Prostate gland (tissue), 2 donors: Measurements from ENCODE around the gene MTFP1. TPM values are rescaled to one million over a fixed set of nuclear protein-coding genes. Genes with fewer than 3 reads are reported as not detected.
A peak's percentile ranks its signal among the peaks of the same experiment; 100 is the strongest.

Experiments used
- DNase-seq: peaks from one replicate; pipeline ENCODE4 v3.0.0-alpha.2; 2019; ENCODE audit warnings: low spot score
- H3K27ac ChIP-seq, 2 donors: fragments of 200-600 bp; sonication (generic); 2 replicates each; pipeline ENCODE4 v1.5.1; 2017 to 2019
- H3K27me3 ChIP-seq: fragments of 200-600 bp; sonication (generic); replicated peaks from 2 replicates; pipeline ENCODE4 v1.5.1; 2019; ENCODE audit not compliant: insufficient read depth
- H3K36me3 ChIP-seq, 2 donors: fragments of 200-600 bp; sonication (generic); 1 replicate in 1 of 2; 2 replicates in 1 of 2; pipeline versions ENCODE4 v1.5.1 to v1.8.1; 2017 to 2019
- H3K4me1 ChIP-seq: fragments of 200-600 bp; sonication (generic); replicated peaks from 2 replicates; pipeline ENCODE4 v1.5.1; 2019
- H3K4me3 ChIP-seq, 2 donors: fragments of 200-600 bp; sonication (generic); 2 replicates each; pipeline ENCODE4 v1.5.1; 2017 to 2019
- H3K9me3 ChIP-seq: fragments of 200-600 bp; sonication (generic); 2 replicates; pipeline ENCODE4 v1.5.1; 2017
- POLR2A ChIP-seq: fragments of 450-650 bp; IDR thresholded peaks from one replicate; pipeline ENCODE4 v1.6.1; 2016; ENCODE audit warnings: antibody characterized with exemption, mild to moderate bottlenecking
- POLR2AphosphoS5 ChIP-seq: sonication (generic); formaldehyde crosslinking; IDR thresholded peaks from one replicate; pipeline ENCODE4 v1.6.1; 2017; ENCODE audit warnings: antibody characterized with exemption
- WGBS: methylation state at CpG from one replicate; pipeline ENCODE4 v1.1.5; 2018; 5-methylcytosine and 5-hydroxymethylcytosine counted together
- intact Hi-C: fragments of 100-400 bp; cut with DNase I; formaldehyde crosslinking; loops from one replicate; pipeline ENCODE4 v1.14.2; 2022
- total RNA-seq, 2 donors: library from RNA; depleted of rRNA; stranded (reverse); fragments of >200 nt; gene quantifications; one replicate each; pipeline ENCODE4 v1.1.0, GENCODE V29; 2016
- TF ChIP-seq, protein P1 (sequence below), 4 experiments: fragments of 200-600 bp in 2 of 4; fragments of 450-650 bp in 2 of 4; sonication (generic) in 2 of 4; IDR thresholded peaks; 1 replicate in 3 of 4; 2 replicates in 1 of 4; pipeline ENCODE4 v1.5.1; 2016 to 2019; ENCODE audit warnings: antibody characterized with exemption in 4 of 4, mild to moderate bottlenecking in 2 of 4, moderate library complexity in 2 of 4

Gene MTFP1, protein sequence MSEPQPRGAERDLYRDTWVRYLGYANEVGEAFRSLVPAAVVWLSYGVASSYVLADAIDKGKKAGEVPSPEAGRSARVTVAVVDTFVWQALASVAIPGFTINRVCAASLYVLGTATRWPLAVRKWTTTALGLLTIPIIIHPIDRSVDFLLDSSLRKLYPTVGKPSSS
- total RNA-seq: 10 to 100 TPM; 14.1 to 28.1 TPM

DNA sequence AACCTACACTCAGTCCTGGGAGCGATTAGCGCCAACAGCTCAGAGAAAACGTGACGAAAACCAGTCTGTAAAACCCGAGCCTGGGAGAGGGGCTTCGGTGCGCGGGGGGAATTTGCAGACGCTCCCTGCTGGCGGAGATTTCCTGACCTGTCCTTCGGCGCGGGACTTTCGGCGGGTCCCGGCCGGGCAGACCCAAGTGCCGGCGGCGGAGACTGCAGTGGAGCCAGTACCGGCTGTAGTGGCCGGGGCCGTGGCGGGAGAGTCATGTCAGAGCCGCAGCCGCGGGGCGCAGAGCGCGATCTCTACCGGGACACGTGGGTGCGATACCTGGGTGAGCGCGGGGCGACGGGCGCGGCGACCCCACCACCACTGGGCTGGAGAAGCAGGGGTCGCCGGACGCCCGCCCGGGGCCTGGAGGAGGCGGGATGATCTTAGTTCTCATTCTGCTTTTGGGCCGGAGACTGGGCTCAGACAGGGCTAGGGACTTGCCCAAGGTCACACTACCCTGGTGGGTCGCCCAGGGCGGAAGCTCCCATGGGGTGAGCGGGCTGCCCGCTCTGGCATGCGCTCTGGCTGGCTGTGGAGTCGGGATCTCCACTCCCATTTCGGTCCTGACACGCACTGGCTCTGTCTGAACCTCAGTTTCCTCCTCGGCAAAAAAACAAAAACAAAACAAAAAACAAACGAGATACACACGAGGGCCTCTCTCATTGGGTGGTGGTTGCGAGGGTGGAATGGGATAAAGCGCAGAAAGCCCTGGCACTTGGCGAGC, at the start of gene MTFP1:
Gene MTFP1, plus strand, starts transcription at position 153 of the 772 bp plus-strand sequence. Its CDS starts 112 bp downstream, at position 265.
- peak; percentile 35 for DNase-seq
- H3K4me1 ChIP-seq: peaks cover 24% of the 10 kb centered on the region

DNA sequence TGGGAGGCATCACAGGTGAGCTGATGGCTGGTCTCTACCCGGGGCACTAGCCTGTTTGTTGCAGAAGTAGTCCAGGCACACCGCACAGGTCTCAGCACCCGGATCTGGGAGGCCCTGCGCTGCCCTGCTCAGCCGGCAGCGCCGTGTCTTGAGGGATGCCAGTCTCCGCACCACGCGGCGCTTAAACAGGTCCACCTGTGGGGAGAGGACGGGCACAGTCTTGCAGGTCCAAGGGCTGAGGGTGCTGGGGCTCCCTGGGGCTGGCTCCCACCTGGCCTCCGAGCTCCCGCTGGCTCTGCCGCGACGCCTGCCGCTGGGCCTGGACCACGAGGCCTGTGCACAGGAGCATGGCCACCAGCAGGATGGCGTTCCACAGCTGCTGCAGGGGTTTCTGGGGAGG, 45.6 kb upstream of the MTFP1 start:
- no peak for TF ChIP-seq POLR2AphosphoS5
- TF ChIP-seq POLR2A: no peak
- TF ChIP-seq, protein P1, sequence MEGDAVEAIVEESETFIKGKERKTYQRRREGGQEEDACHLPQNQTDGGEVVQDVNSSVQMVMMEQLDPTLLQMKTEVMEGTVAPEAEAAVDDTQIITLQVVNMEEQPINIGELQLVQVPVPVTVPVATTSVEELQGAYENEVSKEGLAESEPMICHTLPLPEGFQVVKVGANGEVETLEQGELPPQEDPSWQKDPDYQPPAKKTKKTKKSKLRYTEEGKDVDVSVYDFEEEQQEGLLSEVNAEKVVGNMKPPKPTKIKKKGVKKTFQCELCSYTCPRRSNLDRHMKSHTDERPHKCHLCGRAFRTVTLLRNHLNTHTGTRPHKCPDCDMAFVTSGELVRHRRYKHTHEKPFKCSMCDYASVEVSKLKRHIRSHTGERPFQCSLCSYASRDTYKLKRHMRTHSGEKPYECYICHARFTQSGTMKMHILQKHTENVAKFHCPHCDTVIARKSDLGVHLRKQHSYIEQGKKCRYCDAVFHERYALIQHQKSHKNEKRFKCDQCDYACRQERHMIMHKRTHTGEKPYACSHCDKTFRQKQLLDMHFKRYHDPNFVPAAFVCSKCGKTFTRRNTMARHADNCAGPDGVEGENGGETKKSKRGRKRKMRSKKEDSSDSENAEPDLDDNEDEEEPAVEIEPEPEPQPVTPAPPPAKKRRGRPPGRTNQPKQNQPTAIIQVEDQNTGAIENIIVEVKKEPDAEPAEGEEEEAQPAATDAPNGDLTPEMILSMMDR (IDR thresholded peaks at IDR 0.05): no peak
- intact Hi-C loops: no loop called here
- no peak overlapping the region for H3K4me3 ChIP-seq
- no peaks in the 10 kb centered on the region for H3K36me3 ChIP-seq
- no peaks in the 10 kb centered on the region for H3K9me3 ChIP-seq
- 96% methylated on average over 20 of the region's 20 CpGs for WGBS
- no peak for DNase-seq
- no peak overlapping the region for H3K27ac ChIP-seq
- no peaks in the 10 kb centered on the region for H3K4me1 ChIP-seq
- H3K27me3 ChIP-seq: no peaks in the 10 kb centered on the region

More for the DNA sequence above, at the start of gene MTFP1:
- Histone ChIP-seq H3K27me3 (no peaks in the 10 kb centered on the region), H3K27ac (peak within 1 kb of the TSS; percentile 95 to 96), H3K36me3 (no peaks in the 10 kb centered on the region), H3K4me3 (peak within 1 kb of the TSS; percentile 34 to 48), H3K9me3 (no peaks in the 10 kb centered on the region)
- intact Hi-C loops: loop anchor here (2.0 kb wide), 1 partner anchor 29 kb away; the partner anchor contains the start of gene SEC14L2
- TF ChIP-seq POLR2A (peak; percentile 44), POLR2AphosphoS5 (peak; percentile 15)
- TF ChIP-seq, protein P1 (IDR thresholded peaks at IDR 0.05): peak in 2 of 4 experiments; percentile 28 to 37
- 1% methylated on average over 61 of the region's 61 CpGs for WGBS

DNA sequence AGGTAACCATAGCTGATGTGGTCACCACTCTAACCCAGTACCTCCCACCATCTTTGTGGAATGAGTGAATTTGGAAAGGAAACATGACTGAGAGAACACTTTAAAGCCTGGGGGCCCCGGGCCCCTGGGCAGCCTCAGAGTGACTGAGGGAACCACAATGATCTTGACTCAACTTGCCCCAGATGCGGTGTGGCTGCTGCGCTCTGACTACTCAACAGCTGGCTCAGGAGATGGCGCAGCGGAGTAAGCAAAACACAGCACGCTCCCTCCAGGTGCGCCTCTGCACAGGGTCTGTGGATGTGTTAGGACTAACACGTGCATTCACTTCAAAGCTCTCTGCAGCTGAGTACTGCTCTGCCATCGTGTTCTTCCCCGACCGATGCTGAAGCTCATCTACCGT, 44.3 kb upstream of the MTFP1 start:
- H3K36me3 ChIP-seq: no peaks in the 10 kb centered on the region
- H3K27ac ChIP-seq: no peak overlapping the region
- no peaks in the 10 kb centered on the region for H3K27me3 ChIP-seq
- no peak for DNase-seq
- TF ChIP-seq POLR2AphosphoS5: no peak
- no peak for TF ChIP-seq POLR2A
- TF ChIP-seq, protein P1 (IDR thresholded peaks at IDR 0.05): no peak
- intact Hi-C loops: no loop called here
- H3K9me3 ChIP-seq: no peaks in the 10 kb centered on the region
- H3K4me3 ChIP-seq: no peak overlapping the region
- no peaks in the 10 kb centered on the region for H3K4me1 ChIP-seq
- WGBS: 88% methylated on average over 12 of the region's 12 CpGs

DNA sequence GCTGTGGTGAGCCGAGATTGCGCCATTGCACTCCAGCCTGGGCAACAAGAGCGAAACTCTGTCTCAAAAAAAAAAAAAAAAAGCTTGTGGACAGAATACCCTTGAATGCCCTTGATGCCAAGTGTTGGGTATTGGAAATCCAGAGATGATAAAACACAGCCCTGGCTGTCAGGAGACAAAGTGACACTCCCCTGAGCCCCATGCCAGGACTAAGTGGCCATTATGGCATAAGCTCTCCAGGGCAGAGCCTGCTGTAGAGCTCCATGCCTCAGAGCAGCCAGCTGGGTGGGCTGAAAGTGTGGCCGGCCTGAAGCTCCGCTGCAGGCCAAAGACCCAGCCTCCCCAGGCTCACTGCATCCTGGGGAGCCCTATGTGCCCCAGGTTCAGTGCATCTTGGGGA, 43.2 kb upstream of the MTFP1 start:
- DNase-seq: no peak
- TF ChIP-seq POLR2A: no peak
- Histone ChIP-seq H3K4me1 (no peaks in the 10 kb centered on the region), H3K36me3 (no peaks in the 10 kb centered on the region), H3K9me3 (no peaks in the 10 kb centered on the region), H3K27me3 (no peaks in the 10 kb centered on the region), H3K27ac (no peak overlapping the region), H3K4me3 (no peak overlapping the region)
- intact Hi-C loops: no loop called here
- 88% methylated on average over 5 of the region's 5 CpGs for WGBS

DNA sequence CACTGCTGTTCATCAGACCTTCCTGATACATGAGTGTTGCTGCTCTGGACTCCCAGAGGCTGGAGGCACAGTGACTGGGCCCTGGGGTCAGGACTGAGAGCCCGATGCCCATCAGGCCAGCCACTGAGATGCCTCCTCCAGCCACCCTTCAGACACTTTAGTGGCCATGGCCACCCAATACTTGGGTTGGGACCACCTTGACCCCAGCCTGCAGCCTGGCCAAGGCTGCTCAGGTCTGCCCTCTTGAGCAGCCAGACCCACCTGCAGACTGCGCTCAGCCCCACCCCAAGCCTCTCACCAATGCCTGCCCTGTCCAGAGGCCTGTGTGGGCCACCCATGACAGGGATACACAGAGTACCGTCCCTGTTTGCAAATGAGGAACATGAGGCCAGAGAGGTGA, 42.5 kb upstream of the MTFP1 start:
- no peak for TF ChIP-seq POLR2A
- no peak for TF ChIP-seq POLR2AphosphoS5
- TF ChIP-seq, protein P1 (IDR thresholded peaks at IDR 0.05): no peak
- Histone ChIP-seq H3K27me3 (no peaks in the 10 kb centered on the region), H3K4me1 (no peaks in the 10 kb centered on the region), H3K4me3 (no peak overlapping the region), H3K9me3 (no peaks in the 10 kb centered on the region), H3K27ac (no peak overlapping the region), H3K36me3 (no peaks in the 10 kb centered on the region)
- no peak for DNase-seq
- intact Hi-C loops: no loop called here
- 84% methylated on average over 3 of the region's 3 CpGs for WGBS
